DND-41 (cell line): ENCODE results near the gene PHETA2.
"Not testable (repeated sequence)": the region's sequence is repeated elsewhere in the genome, so short reads cannot be mapped to it uniquely, and the experiment has no call there.

Experiments
- ATAC-seq: fragments of 200-7000 bp; cut with Tn5 transposase; 3 replicates; pipeline ENCODE4 v1.9.1; 2021; ENCODE audit warnings: low read depth; ENCODE audit not compliant: insufficient read depth
- DNase-seq: peaks from one replicate; pipeline ENCODE4 v3.0.0-alpha.2; 2020
- H2AFZ ChIP-seq: 2 replicates; pipeline ENCODE4 v1.6.0; 2012; ENCODE audit warnings: low read depth, low read length
- H3K27ac ChIP-seq: 2 replicates; pipeline ENCODE4 v1.5.1; 2012; ENCODE audit warnings: low read length, inconsistent platforms
- H3K27me3 ChIP-seq: fragments of 200-600 bp; sonication (generic); 2 replicates; pipeline ENCODE4 v1.6.0; 2012; ENCODE audit warnings: low read length, mild to moderate bottlenecking, inconsistent platforms; ENCODE audit not compliant: insufficient read depth, poor library complexity
- H3K36me3 ChIP-seq: 2 replicates; pipeline ENCODE4 v1.5.1; 2012; ENCODE audit warnings: low read length, inconsistent platforms; ENCODE audit not compliant: insufficient read depth
- H3K4me1 ChIP-seq: 2 replicates; pipeline ENCODE4 v1.5.1; 2012; ENCODE audit warnings: mild to moderate bottlenecking, low read length; ENCODE audit not compliant: insufficient read depth
- H3K4me2 ChIP-seq: 2 replicates; pipeline ENCODE4 v1.6.0; 2012; ENCODE audit warnings: mild to moderate bottlenecking, moderate library complexity, low read length, inconsistent platforms; ENCODE audit not compliant: insufficient read depth
- H3K4me3 ChIP-seq, 2 experiments: fragments of 200-600 bp in 1 of 2; shearing (Covaris generic) in 1 of 2; 2 replicates each; pipeline ENCODE4 v1.5.1; 2012 to 2016; ENCODE audit warnings: inconsistent platforms in 2 of 2, low read length in 2 of 2, mild to moderate bottlenecking in 2 of 2, low read depth in 1 of 2, moderate library complexity in 1 of 2
- H3K79me2 ChIP-seq: 2 replicates; pipeline ENCODE4 v1.6.0; 2012; ENCODE audit warnings: low read length, inconsistent platforms; ENCODE audit not compliant: insufficient read depth
- H3K9ac ChIP-seq: 2 replicates; pipeline ENCODE4 v1.6.0; 2012; ENCODE audit warnings: low read depth, mild to moderate bottlenecking, inconsistent platforms, low read length, moderate library complexity
- H3K9me3 ChIP-seq: 2 replicates; pipeline ENCODE4 v1.5.1; 2012; ENCODE audit warnings: low read length, moderate library complexity, mild to moderate bottlenecking, inconsistent platforms; ENCODE audit not compliant: insufficient read depth, severe bottlenecking
- H4K20me1 ChIP-seq: 2 replicates; pipeline ENCODE4 v1.6.0; 2012; ENCODE audit warnings: low read length; ENCODE audit not compliant: insufficient read depth
- CTCF ChIP-seq: IDR thresholded peaks from 2 replicates; pipeline ENCODE4 v1.5.1; 2012; ENCODE audit warnings: borderline replicate concordance, low read length, moderate library complexity, mild to moderate bottlenecking; ENCODE audit not compliant: poor library complexity, severe bottlenecking; ENCODE audit errors: extremely low read depth
- EZH2 ChIP-seq: IDR thresholded peaks from 3 replicates; pipeline ENCODE4 v1.6.1; 2012; ENCODE audit warnings: borderline replicate concordance, low read depth, mild to moderate bottlenecking, moderate library complexity, low read length, inconsistent platforms; ENCODE audit not compliant: severe bottlenecking

The PHETA2 gene

GRCh38 chr22:42116848-42117424, 42.9 kb downstream of the PHETA2 start:
- Histone ChIP-seq H3K9ac (no peak overlapping the region), H3K4me2 (no peak overlapping the region), H3K79me2 (no peaks in the 10 kb centered on the region; the same call in 1 of the 2 replicates), H3K9me3 (peaks cover 26% of the 10 kb centered on the region), H3K27me3 (no peaks in the 10 kb centered on the region), H3K27ac (no peak overlapping the region), H2AFZ (no peak overlapping the region), H4K20me1 (no peaks in the 10 kb centered on the region), H3K36me3 (0 out of 2 replicates have a peak, but pooled peaks cover 2% of the 10 kb centered on the region), H3K4me1 (peaks cover 30% of the 10 kb centered on the region), H3K4me3 (no peak overlapping the region)
- ATAC-seq (no peak), DNase-seq (no peak)
- no peak for TF ChIP-seq EZH2
- TF ChIP-seq CTCF: peak; percentile 32

GRCh38 chr22:42120231-42121021, 46.4 kb downstream of the PHETA2 start:
- H4K20me1 ChIP-seq, H3K79me2 ChIP-seq, H3K27me3 ChIP-seq, H3K36me3 ChIP-seq: not testable (repeated sequence)
- Histone ChIP-seq H2AFZ (peak overlapping the region; percentile 23), H3K4me3 (peak overlapping the region in 1 of 2 experiments; percentile 40; a peak in 2 of 4 replicates), H3K9me3 (peaks cover 12% of the 10 kb centered on the region), H3K9ac (peak overlapping the region; percentile 39), H3K4me1 (peaks cover 30% of the 10 kb centered on the region), H3K4me2 (peak overlapping the region; percentile 57), H3K27ac (peak overlapping the region; percentile 58)
- ATAC-seq (peak; percentile 88), DNase-seq (peak; percentile 68)

- not testable (repeated sequence) for H3K79me2 ChIP-seq, H3K9ac ChIP-seq, H2AFZ ChIP-seq, H3K9me3 ChIP-seq, H3K4me3 ChIP-seq, DNase-seq, ATAC-seq, H3K27ac ChIP-seq, H3K36me3 ChIP-seq, H3K27me3 ChIP-seq, H4K20me1 ChIP-seq, H3K4me2 ChIP-seq
- H3K4me1 ChIP-seq: peaks cover 30% of the 10 kb centered on the region
Measured at GRCh38 chr22:42123529-42123928, 49.5 kb downstream of the PHETA2 start.

GRCh38 chr22:42127606-42128005, 53.6 kb downstream of the PHETA2 start:
- no peak overlapping the region for H3K27ac ChIP-seq
- no peaks in the 10 kb centered on the region for H3K4me1 ChIP-seq
- no peaks in the 10 kb centered on the region for H3K36me3 ChIP-seq
- H2AFZ ChIP-seq: no peak overlapping the region
- no peaks in the 10 kb centered on the region for H4K20me1 ChIP-seq
- H3K79me2 ChIP-seq: no peaks in the 10 kb centered on the region
- no peak overlapping the region for H3K4me3 ChIP-seq
- no peaks in the 10 kb centered on the region for H3K27me3 ChIP-seq
- no peak overlapping the region for H3K4me2 ChIP-seq
- ATAC-seq (no peak), DNase-seq (no peak)
- no peaks in the 10 kb centered on the region for H3K9me3 ChIP-seq
- TF ChIP-seq CTCF (no peak), EZH2 (no peak)
- no peak overlapping the region for H3K9ac ChIP-seq

- H3K27ac ChIP-seq, H3K4me3 ChIP-seq, DNase-seq, H3K79me2 ChIP-seq, H3K36me3 ChIP-seq, H2AFZ ChIP-seq, H3K9ac ChIP-seq, H3K4me1 ChIP-seq, H3K4me2 ChIP-seq, H3K27me3 ChIP-seq, H3K9me3 ChIP-seq, ATAC-seq, H4K20me1 ChIP-seq: not testable (repeated sequence)
Measured at GRCh38 chr22:42128007-42128406, 54.0 kb downstream of the PHETA2 start.
